Measurements from ENCODE around the gene TMEM33.

GRCh38 chr4:41964401-41964800 lies 29.2 kb downstream of the TMEM33 start:
- TF ChIP-seq POLR2AphosphoS5 (IDR thresholded peaks at IDR 0.05; ENCODE audit: low read depth) (no peak), CTCF (IDR thresholded peaks at IDR 0.05; ENCODE audit: insufficient read depth, low read length) (no peak), GABPA (IDR thresholded peaks at IDR 0.05; ENCODE audit: low read depth) (no peak), REST (IDR thresholded peaks at IDR 0.05; ENCODE audit: insufficient replicate concordance, low read depth) (no peak), SPI1 (IDR thresholded peaks at IDR 0.05; ENCODE audit: borderline replicate concordance, low read depth) (no peak)

Data from HL-60 (cell line).